MM.1S (cell line): ENCODE measurements around the gene OR2A14.

Source experiments
- CTCF ChIP-seq: fragments of 300-600 bp; sonication (generic); IDR thresholded peaks from 2 replicates; pipeline ENCODE4 v1.5.1; 2016; ENCODE audit warnings: antibody characterized with exemption, low read length, mixed read lengths
- EZH2 ChIP-seq: fragments of 300-600 bp; sonication (generic); optimal IDR thresholded peaks from 2 replicates; pipeline ENCODE3; 2017; ENCODE audit warnings: low read depth, mild to moderate bottlenecking, antibody characterized with exemption, low read length, mixed read lengths
- EZH2phosphoT487 ChIP-seq: fragments of 300-600 bp; sonication (generic); IDR thresholded peaks from 2 replicates; pipeline ENCODE4 v1.6.1; 2018; ENCODE audit warnings: antibody characterized with exemption, low read length

DNA sequence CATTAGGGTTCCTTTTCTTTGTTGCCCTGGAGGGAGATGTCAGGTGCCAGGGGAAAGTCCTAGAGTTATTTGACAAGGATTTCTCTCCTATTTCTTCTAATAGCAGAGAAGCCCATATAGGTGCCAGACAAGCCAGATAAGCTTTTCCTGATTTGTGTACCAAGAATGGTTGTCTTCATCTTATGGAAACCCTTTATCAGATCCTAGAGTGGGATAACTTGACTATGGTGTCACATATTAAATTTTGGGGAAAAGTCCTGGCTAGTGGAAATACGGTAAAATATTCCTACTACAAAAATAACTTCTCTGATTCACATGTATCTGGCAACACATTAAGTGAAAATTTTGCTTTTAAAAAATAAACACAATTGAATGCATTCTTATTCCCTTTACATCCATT lies 35.7 kb upstream of the OR2A14 start:
- TF ChIP-seq CTCF: no peak
- TF ChIP-seq EZH2: no peak
- no peak for TF ChIP-seq EZH2phosphoT487
